IMR-90 (cell line): ENCODE measurements around the gene CYRIA.

Experiments
- BHLHE40 ChIP-seq: fragments of 150-350 bp; IDR thresholded peaks from 2 replicates; pipeline ENCODE4 v1.6.1; 2016; ENCODE audit warnings: mild to moderate bottlenecking, low read depth, low read length
- CEBPB ChIP-seq: IDR thresholded peaks from 2 replicates; pipeline ENCODE4 v1.6.1; 2012; ENCODE audit warnings: low read depth, low read length, improper control_type of control experiment
- CTCF ChIP-seq: conservative IDR thresholded peaks from 2 replicates; pipeline ENCODE4 v1.5.1; 2012; ENCODE audit warnings: mild to moderate bottlenecking, low read depth, low read length, improper control_type of control experiment
- MAZ ChIP-seq: IDR thresholded peaks from 2 replicates; pipeline ENCODE4 v1.6.1; 2012; ENCODE audit warnings: low read depth, mild to moderate bottlenecking, low read length, improper control_type of control experiment, moderate library complexity, borderline replicate concordance
- MXI1 ChIP-seq: IDR thresholded peaks from 2 replicates; pipeline ENCODE4 v1.6.1; 2012; ENCODE audit warnings: low read depth, mild to moderate bottlenecking, low read length, moderate library complexity, borderline replicate concordance
- POLR2A ChIP-seq: IDR thresholded peaks from 2 replicates; pipeline ENCODE4 v1.6.1; 2012; ENCODE audit warnings: mild to moderate bottlenecking, low read depth, low read length
- RAD21 ChIP-seq: IDR thresholded peaks from 2 replicates; pipeline ENCODE4 v1.6.1; 2012; ENCODE audit warnings: low read length, improper control_type of control experiment
- RCOR1 ChIP-seq: IDR thresholded peaks from 2 replicates; pipeline ENCODE4 v1.6.1; 2012; ENCODE audit warnings: mild to moderate bottlenecking, low read length, improper control_type of control experiment; ENCODE audit not compliant: insufficient replicate concordance
- RFX5 ChIP-seq: IDR thresholded peaks from 2 replicates; pipeline ENCODE4 v1.8.0; 2012; ENCODE audit warnings: low read depth, mild to moderate bottlenecking, low read length, moderate library complexity
- SMC3 ChIP-seq: fragments of 150-350 bp; IDR thresholded peaks from 2 replicates; pipeline ENCODE4 v1.6.1; 2016; ENCODE audit warnings: low read depth, mild to moderate bottlenecking, antibody characterized with exemption, low read length, moderate library complexity
- USF2 ChIP-seq: fragments of 150-350 bp; IDR thresholded peaks from 2 replicates; pipeline ENCODE4 v1.6.1; 2017; ENCODE audit warnings: mild to moderate bottlenecking, antibody characterized with exemption, low read length, low read depth

GRCh38 chr2:16617282-16618266 is 48.1 kb downstream of the CYRIA start:
- no peak for TF ChIP-seq CEBPB
- no peak for TF ChIP-seq RFX5
- TF ChIP-seq CTCF: peak; percentile 67
- TF ChIP-seq RCOR1: no peak
- TF ChIP-seq POLR2A: no peak
- TF ChIP-seq USF2: no peak
- TF ChIP-seq BHLHE40: no peak
- no peak for TF ChIP-seq MAZ
- TF ChIP-seq RAD21: peak; percentile 70
- peak; percentile 78 for TF ChIP-seq SMC3
- TF ChIP-seq MXI1: no peak
